PFSK-1 (cell line): Measurements from ENCODE around the gene SELENOP.

ENCODE experiments used
- POLR2AphosphoS5 ChIP-seq: IDR thresholded peaks from 2 replicates; pipeline ENCODE4 v1.6.1; 2012; ENCODE audit warnings: low read depth, mild to moderate bottlenecking, control low read depth, low read length, moderate library complexity
- SIN3A ChIP-seq: IDR thresholded peaks from 2 replicates; pipeline ENCODE4 v1.6.1; 2012; ENCODE audit warnings: mild to moderate bottlenecking, low read length, moderate library complexity, borderline replicate concordance; ENCODE audit not compliant: insufficient read depth
- TAF1 ChIP-seq: IDR thresholded peaks from 2 replicates; pipeline ENCODE4 v1.6.1; 2012; ENCODE audit warnings: low read length, control low read depth, borderline replicate concordance; ENCODE audit not compliant: insufficient read depth
- TF ChIP-seq, protein P1 (sequence below), 2 experiments: IDR thresholded peaks; 2 replicates each; pipeline versions ENCODE4 v1.6.1 to v1.8.0; 2011 to 2012; ENCODE audit warnings: low read depth in 2 of 2, low read length in 2 of 2, control low read depth in 1 of 2, inconsistent platforms in 1 of 2, mild to moderate bottlenecking in 1 of 2, moderate library complexity in 1 of 2; ENCODE audit not compliant: insufficient read depth in 1 of 2

DNA sequence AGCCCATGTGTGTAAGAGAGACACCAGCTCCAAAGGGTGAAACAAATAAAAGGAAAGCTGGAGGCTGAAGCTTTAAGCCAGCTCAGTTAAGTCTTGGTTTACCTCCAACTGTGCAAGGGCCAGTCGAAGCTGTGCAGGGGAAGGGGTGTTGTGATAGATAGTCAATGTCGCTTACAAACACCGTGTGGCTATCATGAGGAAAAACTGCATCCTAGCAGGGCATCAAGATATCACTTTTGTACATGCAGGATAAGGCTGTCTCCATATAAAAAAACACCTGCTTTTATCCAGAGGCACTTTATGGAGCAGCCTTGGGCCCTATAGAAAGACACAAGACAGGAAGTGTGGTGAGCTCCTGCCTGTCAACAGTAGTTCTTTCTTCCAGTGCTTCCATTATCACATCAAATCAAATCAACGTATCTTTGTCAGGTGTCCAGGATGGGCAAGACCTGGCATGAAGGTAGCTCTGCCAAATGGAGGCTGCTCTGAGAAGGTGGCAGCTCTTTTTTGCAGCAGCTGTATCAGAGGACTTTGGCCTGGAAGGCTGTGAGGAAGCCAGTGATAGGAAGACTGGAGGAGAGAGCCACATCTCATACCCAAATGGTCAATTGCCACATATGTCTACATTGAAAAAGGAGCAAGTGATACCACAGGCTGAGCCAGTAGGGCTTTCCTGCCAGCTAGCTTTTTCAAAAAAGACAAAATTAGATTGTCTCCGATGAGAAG lies 29.3 kb upstream of the SELENOP start:
- TF ChIP-seq TAF1 (no peak), POLR2AphosphoS5 (no peak), SIN3A (no peak)
- TF ChIP-seq, protein P1, sequence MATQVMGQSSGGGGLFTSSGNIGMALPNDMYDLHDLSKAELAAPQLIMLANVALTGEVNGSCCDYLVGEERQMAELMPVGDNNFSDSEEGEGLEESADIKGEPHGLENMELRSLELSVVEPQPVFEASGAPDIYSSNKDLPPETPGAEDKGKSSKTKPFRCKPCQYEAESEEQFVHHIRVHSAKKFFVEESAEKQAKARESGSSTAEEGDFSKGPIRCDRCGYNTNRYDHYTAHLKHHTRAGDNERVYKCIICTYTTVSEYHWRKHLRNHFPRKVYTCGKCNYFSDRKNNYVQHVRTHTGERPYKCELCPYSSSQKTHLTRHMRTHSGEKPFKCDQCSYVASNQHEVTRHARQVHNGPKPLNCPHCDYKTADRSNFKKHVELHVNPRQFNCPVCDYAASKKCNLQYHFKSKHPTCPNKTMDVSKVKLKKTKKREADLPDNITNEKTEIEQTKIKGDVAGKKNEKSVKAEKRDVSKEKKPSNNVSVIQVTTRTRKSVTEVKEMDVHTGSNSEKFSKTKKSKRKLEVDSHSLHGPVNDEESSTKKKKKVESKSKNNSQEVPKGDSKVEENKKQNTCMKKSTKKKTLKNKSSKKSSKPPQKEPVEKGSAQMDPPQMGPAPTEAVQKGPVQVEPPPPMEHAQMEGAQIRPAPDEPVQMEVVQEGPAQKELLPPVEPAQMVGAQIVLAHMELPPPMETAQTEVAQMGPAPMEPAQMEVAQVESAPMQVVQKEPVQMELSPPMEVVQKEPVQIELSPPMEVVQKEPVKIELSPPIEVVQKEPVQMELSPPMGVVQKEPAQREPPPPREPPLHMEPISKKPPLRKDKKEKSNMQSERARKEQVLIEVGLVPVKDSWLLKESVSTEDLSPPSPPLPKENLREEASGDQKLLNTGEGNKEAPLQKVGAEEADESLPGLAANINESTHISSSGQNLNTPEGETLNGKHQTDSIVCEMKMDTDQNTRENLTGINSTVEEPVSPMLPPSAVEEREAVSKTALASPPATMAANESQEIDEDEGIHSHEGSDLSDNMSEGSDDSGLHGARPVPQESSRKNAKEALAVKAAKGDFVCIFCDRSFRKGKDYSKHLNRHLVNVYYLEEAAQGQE (IDR thresholded peaks at IDR 0.05; ENCODE audit: insufficient read depth in 1 of 2, low read depth in 2 of 2, low read length in 2 of 2) = no peak
